ENCODE measurements around the gene CCT7. TPM values are rescaled to one million over a fixed set of nuclear protein-coding genes. Genes with fewer than 3 reads are reported as not detected.

CCT7 gene
- total and polyA plus RNA-seq, 2 donors (not counting 3 experiments of a cell fraction or from before 2014, with no cell fraction given) = 343 to 362 TPM

DNA sequence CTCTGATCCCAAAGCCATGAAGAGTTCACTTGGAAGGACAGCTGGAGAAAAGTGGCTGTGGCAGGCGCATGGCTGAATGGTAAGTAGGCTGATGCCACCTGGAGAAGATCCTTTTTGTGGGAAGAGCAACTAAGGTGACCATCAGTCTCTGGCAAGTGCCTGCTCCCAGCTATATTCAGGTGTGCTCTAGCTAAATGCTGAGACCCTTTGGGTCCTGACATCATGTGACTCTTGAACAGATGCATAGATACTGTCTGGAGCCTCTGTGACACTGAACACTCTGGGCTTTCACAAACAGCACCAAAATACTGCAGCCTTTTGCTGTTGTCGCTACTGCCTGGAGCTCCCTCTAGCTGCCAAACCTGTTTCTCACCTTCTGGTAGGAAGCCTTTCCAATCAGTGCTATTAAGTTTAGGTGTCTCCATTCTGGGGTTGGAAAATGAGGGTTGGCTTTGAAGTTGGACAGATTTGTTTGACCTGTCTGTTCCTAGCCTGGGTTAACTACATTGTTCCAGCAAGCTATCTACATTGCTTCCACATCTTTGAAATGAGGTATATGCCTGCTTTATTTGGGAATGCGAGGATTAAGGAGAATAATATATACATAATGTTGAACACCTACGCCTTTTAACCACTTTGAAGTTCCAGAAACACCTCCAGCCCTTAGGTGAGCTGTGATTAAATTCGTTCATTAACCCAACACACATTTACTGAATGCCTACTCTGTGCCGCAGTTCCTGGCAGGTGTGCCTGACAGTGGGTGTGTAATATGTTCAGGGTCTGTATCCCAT lies 56.1 kb downstream of the CCT7 start:
- Histone ChIP-seq H3K27me3 (ENCODE audit: control insufficient read depth in 2 of 2, insufficient read depth in 2 of 2, low read length in 2 of 2) (peaks cover 50 to 89% of the 10 kb centered on the region in 2 experiments), H3K9me1 (replicated peaks; ENCODE audit: control insufficient read depth, extremely low read depth, insufficient read depth, low read length) (no peaks in the 10 kb centered on the region), H3K36me3 (ENCODE audit: control insufficient read depth in 2 of 2, extremely low read depth in 1 of 2, insufficient read depth in 2 of 2, low read length in 2 of 2) (no peaks in the 10 kb centered on the region), H3K79me2 (ENCODE audit: control insufficient read depth, insufficient read depth, low read length) (no peaks in the 10 kb centered on the region), H3K4me3 (replicated peaks in 1 of 3; ENCODE audit: insufficient read depth in 1 of 3, low read depth in 1 of 3, low read length in 3 of 3) (no peak overlapping the region), H3K9me3 (replicated peaks; ENCODE audit: control insufficient read depth, insufficient read depth, low read length) (no peaks in the 10 kb centered on the region), H3K4me1 (ENCODE audit: control insufficient read depth, extremely low read depth, insufficient read depth, low read length) (no peaks in the 10 kb centered on the region), H3K27ac (ENCODE audit: insufficient read depth, low read depth, low read length) (no peak overlapping the region), H2AFZ (ENCODE audit: low read depth, low read length) (no peak overlapping the region), H4K20me1 (replicated peaks; ENCODE audit: control insufficient read depth, extremely low read depth, insufficient read depth, low read length) (no peaks in the 10 kb centered on the region), H3K9ac (replicated peaks; ENCODE audit: extremely low read depth, insufficient read depth, low read length) (no peak overlapping the region), H3K4me2 (ENCODE audit: insufficient read depth, low read length) (no peak overlapping the region)
- dilution Hi-C loops (cut with MboI; ENCODE audit: extremely low pct_ligation_motif_present, low sequenced_read_pairs) (no loop called here), intact Hi-C loops (cut with micrococcal nuclease) (no loop called here)
- CTCF ChIA-PET = interaction anchor here (0.8 to 2.4 kb wide), 8 partner anchors 10 to 397 kb away, joined by 3 to 8 read pairs (median 4); partner anchors contain the start of gene CCT7
- DNase-seq (ENCODE audit: low read depth, low spot score) = peak; percentile 40
- TF ChIP-seq GATA2 (IDR thresholded peaks at IDR 0.05; ENCODE audit: insufficient read depth, insufficient read length, low read depth, low read length) = no peak
- TF ChIP-seq, protein P1, sequence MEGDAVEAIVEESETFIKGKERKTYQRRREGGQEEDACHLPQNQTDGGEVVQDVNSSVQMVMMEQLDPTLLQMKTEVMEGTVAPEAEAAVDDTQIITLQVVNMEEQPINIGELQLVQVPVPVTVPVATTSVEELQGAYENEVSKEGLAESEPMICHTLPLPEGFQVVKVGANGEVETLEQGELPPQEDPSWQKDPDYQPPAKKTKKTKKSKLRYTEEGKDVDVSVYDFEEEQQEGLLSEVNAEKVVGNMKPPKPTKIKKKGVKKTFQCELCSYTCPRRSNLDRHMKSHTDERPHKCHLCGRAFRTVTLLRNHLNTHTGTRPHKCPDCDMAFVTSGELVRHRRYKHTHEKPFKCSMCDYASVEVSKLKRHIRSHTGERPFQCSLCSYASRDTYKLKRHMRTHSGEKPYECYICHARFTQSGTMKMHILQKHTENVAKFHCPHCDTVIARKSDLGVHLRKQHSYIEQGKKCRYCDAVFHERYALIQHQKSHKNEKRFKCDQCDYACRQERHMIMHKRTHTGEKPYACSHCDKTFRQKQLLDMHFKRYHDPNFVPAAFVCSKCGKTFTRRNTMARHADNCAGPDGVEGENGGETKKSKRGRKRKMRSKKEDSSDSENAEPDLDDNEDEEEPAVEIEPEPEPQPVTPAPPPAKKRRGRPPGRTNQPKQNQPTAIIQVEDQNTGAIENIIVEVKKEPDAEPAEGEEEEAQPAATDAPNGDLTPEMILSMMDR (IDR thresholded peaks at IDR 0.05; ENCODE audit: extremely low read depth in 1 of 2, insufficient read depth in 1 of 2, low read depth in 1 of 2, low read length in 2 of 2) = peak; percentile 64 to 73
- TF ChIP-seq, protein P2, sequence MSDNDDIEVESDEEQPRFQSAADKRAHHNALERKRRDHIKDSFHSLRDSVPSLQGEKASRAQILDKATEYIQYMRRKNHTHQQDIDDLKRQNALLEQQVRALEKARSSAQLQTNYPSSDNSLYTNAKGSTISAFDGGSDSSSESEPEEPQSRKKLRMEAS (IDR thresholded peaks at IDR 0.05; ENCODE audit: insufficient read depth, insufficient read length) = no peak
- no peak for TF ChIP-seq POLR2AphosphoS5 (IDR thresholded peaks at IDR 0.05; ENCODE audit: insufficient read depth, low read depth, low read length)
- no peak for TF ChIP-seq MYC (IDR thresholded peaks at IDR 0.05; ENCODE audit: low read depth, low read length)
- TF ChIP-seq EZH2 (IDR thresholded peaks at IDR 0.05; ENCODE audit: borderline replicate concordance, low read depth, low read length, severe bottlenecking) = no peak
- no peak for TF ChIP-seq POLR2A (IDR thresholded peaks at IDR 0.05; ENCODE audit: low read depth, low read length)
- FAIRE-seq = peak; percentile 74
- no TSS peak for BruUV-seq (replicated peaks)
- POLR2A ChIA-PET = no interaction called here

Measured in endothelial cell of umbilical vein (primary cell).